ENCODE results near the gene UQCR10.

Gene UQCR10

GRCh38 chr22:29731058-29731850 is 35.9 kb upstream of the UQCR10 start:
- no peak for ATAC-seq
- TF ChIP-seq PPARA (CRISPR knock-in tag; IDR thresholded peaks at IDR 0.05; ENCODE audit: borderline replicate concordance) = no peak
- TF ChIP-seq ZNF70 (CRISPR knock-in tag; IDR thresholded peaks at IDR 0.05) = no peak
- no peak for TF ChIP-seq CREB5 (CRISPR knock-in tag; IDR thresholded peaks at IDR 0.05; ENCODE audit: low read depth)
- no peak for TF ChIP-seq ISL1 (CRISPR knock-in tag; IDR thresholded peaks at IDR 0.05)
- TF ChIP-seq ZC3H10 (CRISPR knock-in tag; IDR thresholded peaks at IDR 0.05) = no peak
- TF ChIP-seq ZNF565 (CRISPR knock-in tag; conservative IDR thresholded peaks at IDR 0.05; ENCODE audit: low read depth) = no peak
- TF ChIP-seq CSRNP3 (CRISPR knock-in tag; IDR thresholded peaks at IDR 0.05) = no peak
- no peak for TF ChIP-seq ZFP3 (CRISPR knock-in tag; IDR thresholded peaks at IDR 0.05)
- TF ChIP-seq GLIS3 (CRISPR knock-in tag; IDR thresholded peaks at IDR 0.05) = no peak
- no peak for TF ChIP-seq ZFP30 (CRISPR knock-in tag; IDR thresholded peaks at IDR 0.05)
- no peak for TF ChIP-seq OSR1 (CRISPR knock-in tag; IDR thresholded peaks at IDR 0.05)

- no peak for TF ChIP-seq POU6F1 (CRISPR knock-in tag; IDR thresholded peaks at IDR 0.05; ENCODE audit: borderline replicate concordance, low read depth)
- no peak for TF ChIP-seq OSR1 (CRISPR knock-in tag; IDR thresholded peaks at IDR 0.05)
- no peak for TF ChIP-seq CREB5 (CRISPR knock-in tag; IDR thresholded peaks at IDR 0.05; ENCODE audit: low read depth)
- no peak for TF ChIP-seq GLIS3 (CRISPR knock-in tag; IDR thresholded peaks at IDR 0.05)
- no peak for ATAC-seq
Measured at GRCh38 chr22:29732883-29733282, 34.3 kb upstream of the UQCR10 start.

GRCh38 chr22:29733362-29734201 is 33.6 kb upstream of the UQCR10 start:
- ATAC-seq = no peak; the same call in 2 of the 3 replicates
- TF ChIP-seq SNAI2 (CRISPR knock-in tag; IDR thresholded peaks at IDR 0.05) (no peak), PPARA (CRISPR knock-in tag; IDR thresholded peaks at IDR 0.05; ENCODE audit: borderline replicate concordance) (no peak), ZFP3 (CRISPR knock-in tag; IDR thresholded peaks at IDR 0.05) (no peak), ZFP30 (CRISPR knock-in tag; IDR thresholded peaks at IDR 0.05) (no peak), BACH2 (CRISPR knock-in tag; IDR thresholded peaks at IDR 0.05; ENCODE audit: borderline replicate concordance) (no peak), CREB5 (CRISPR knock-in tag; IDR thresholded peaks at IDR 0.05; ENCODE audit: low read depth) (no peak), PATZ1 (CRISPR knock-in tag; IDR thresholded peaks at IDR 0.05; ENCODE audit: borderline replicate concordance) (no peak), RARB (CRISPR knock-in tag; IDR thresholded peaks at IDR 0.05) (no peak), CSDC2 (CRISPR knock-in tag; IDR thresholded peaks at IDR 0.05) (no peak), ZC3H10 (CRISPR knock-in tag; IDR thresholded peaks at IDR 0.05) (no peak), ARNTL (CRISPR knock-in tag; IDR thresholded peaks at IDR 0.05; ENCODE audit: borderline replicate concordance, low read depth) (no peak), TCF4 (CRISPR knock-in tag; IDR thresholded peaks at IDR 0.05; ENCODE audit: borderline replicate concordance) (no peak)

Data from SK-N-SH treated with all-trans-retinoic acid at 6 μM for 48 hours (cell line).